ENCODE results near the gene HAUS1.

- TF ChIP-seq CTCF (conservative IDR thresholded peaks at IDR 0.05; ENCODE audit: low read depth, low read length) (no peak), USF2 (IDR thresholded peaks at IDR 0.05; ENCODE audit: low read depth, low read length) (no peak), FOS (IDR thresholded peaks at IDR 0.05; ENCODE audit: low read depth, low read length) (no peak), POLR2A (IDR thresholded peaks at IDR 0.05; ENCODE audit: low read depth, low read length) (no peak), MXI1 (IDR thresholded peaks at IDR 0.05; ENCODE audit: borderline replicate concordance, low read depth, low read length) (no peak), RAD21 (IDR thresholded peaks at IDR 0.05; ENCODE audit: low read length) (no peak), RCOR1 (IDR thresholded peaks at IDR 0.05; ENCODE audit: insufficient replicate concordance, low read length) (no peak), SMC3 (IDR thresholded peaks at IDR 0.05; ENCODE audit: low read depth, low read length) (no peak), CEBPB (IDR thresholded peaks at IDR 0.05; ENCODE audit: low read depth, low read length) (no peak), CHD1 (IDR thresholded peaks at IDR 0.05; ENCODE audit: low read depth, low read length) (no peak), MAFK (IDR thresholded peaks at IDR 0.05; ENCODE audit: low read depth, low read length) (no peak), BHLHE40 (IDR thresholded peaks at IDR 0.05; ENCODE audit: low read depth, low read length) (no peak), RFX5 (IDR thresholded peaks at IDR 0.05; ENCODE audit: low read depth, low read length) (no peak), NFE2L2 (IDR thresholded peaks at IDR 0.05; ENCODE audit: low read depth, low read length) (no peak)
Measured at GRCh38 chr18:46055838-46056230, 48.4 kb upstream of the HAUS1 start.

All from IMR-90 (cell line).